GM23338 (cell line): ENCODE measurements around the gene LYL1. TPM values are rescaled to one million over a fixed set of nuclear protein-coding genes. Genes with fewer than 3 reads are reported as not detected.
A peak's percentile ranks its signal among the peaks of the same experiment; 100 is the strongest.

Experiments used
- ATAC-seq: fragments of 200-7000 bp; cut with Tn5 transposase; 3 replicates; pipeline ENCODE4 v1.9.1; 2020
- DNase-seq: peaks from one replicate; pipeline ENCODE4 v3.0.0-alpha.2; 2015; ENCODE audit warnings: low spot score
- H2AFZ ChIP-seq: fragments of 200-600 bp; sonication (generic); 2 replicates; pipeline ENCODE4 v1.8.0; 2016; ENCODE audit warnings: antibody characterized with exemption, mild to moderate bottlenecking, moderate library complexity
- H3F3A ChIP-seq: fragments of 200-600 bp; sonication (generic); replicated peaks from 2 replicates; pipeline ENCODE4 v1.8.0; 2017; ENCODE audit warnings: antibody characterized with exemption, mixed run types, low read depth
- H3K27ac ChIP-seq: fragments of 200-600 bp; sonication (generic); 2 replicates; pipeline ENCODE4 v1.6.1; 2016; ENCODE audit warnings: low read depth
- H3K27me3 ChIP-seq: fragments of 200-600 bp; sonication (generic); 2 replicates; pipeline ENCODE4 v1.8.0; 2016; ENCODE audit warnings: mild to moderate bottlenecking, mixed run types, moderate library complexity; ENCODE audit not compliant: insufficient read depth
- H3K36me3 ChIP-seq: fragments of 200-600 bp; sonication (generic); 2 replicates; pipeline ENCODE4 v1.8.0; 2016; ENCODE audit warnings: mild to moderate bottlenecking; ENCODE audit not compliant: insufficient read depth
- H3K4me1 ChIP-seq: fragments of 200-600 bp; sonication (generic); 2 replicates; pipeline ENCODE4 v1.8.0; 2016; ENCODE audit warnings: mild to moderate bottlenecking, moderate library complexity; ENCODE audit not compliant: insufficient read depth
- H3K4me2 ChIP-seq: fragments of 200-600 bp; sonication (generic); 2 replicates; pipeline ENCODE4 v1.7.1; 2017; ENCODE audit warnings: mixed run types
- H3K4me3 ChIP-seq: fragments of 200-600 bp; sonication (generic); 2 replicates; pipeline ENCODE4 v1.6.1; 2016; ENCODE audit warnings: mixed run types
- H3K79me2 ChIP-seq: fragments of 200-600 bp; sonication (generic); replicated peaks from 2 replicates; pipeline ENCODE4 v1.8.0; 2017; ENCODE audit warnings: mild to moderate bottlenecking; ENCODE audit not compliant: insufficient read depth
- H3K9me2 ChIP-seq: fragments of 200-600 bp; sonication (generic); 2 replicates; pipeline ENCODE4 v1.8.0; 2017; ENCODE audit not compliant: insufficient read depth
- H4K20me1 ChIP-seq: fragments of 200-600 bp; sonication (generic); replicated peaks from 2 replicates; pipeline ENCODE4 v1.8.0; 2017; ENCODE audit warnings: mild to moderate bottlenecking; ENCODE audit not compliant: insufficient read depth
- H3K27ac Mint-ChIP-seq: 2 replicates; pipeline ENCODE4 v1.8.0; 2020; ENCODE audit warnings: inconsistent platforms, mild to moderate bottlenecking, moderate library complexity, mixed read lengths
- H3K27me3 Mint-ChIP-seq: 3 replicates; pipeline ENCODE4 v1.8.0; 2022; ENCODE audit warnings: low read depth, mild to moderate bottlenecking, moderate library complexity, mixed read lengths, inconsistent platforms; ENCODE audit not compliant: insufficient read depth, poor library complexity
- H3K36me3 Mint-ChIP-seq: 3 replicates; pipeline ENCODE4 v1.8.0; 2021; ENCODE audit warnings: low read depth, mild to moderate bottlenecking, inconsistent platforms, moderate library complexity, mixed read lengths
- H3K4me1 Mint-ChIP-seq: 3 replicates; pipeline ENCODE4 v1.8.0; 2020; ENCODE audit warnings: mild to moderate bottlenecking, inconsistent platforms, mixed read lengths
- H3K4me3 Mint-ChIP-seq: 3 replicates; pipeline ENCODE4 v1.8.0; 2021; ENCODE audit warnings: moderate library complexity, mild to moderate bottlenecking, inconsistent platforms, mixed read lengths
- H3K9me3 Mint-ChIP-seq: 3 replicates; pipeline ENCODE4 v1.8.0; 2020; ENCODE audit warnings: moderate library complexity, mild to moderate bottlenecking, inconsistent platforms, mixed read lengths
- CREB1 ChIP-seq: fragments of 250-450 bp; sonication (Bioruptor Pico); IDR thresholded peaks from 2 replicates; pipeline ENCODE4 v1.5.0; 2020; ENCODE audit warnings: low read depth, mild to moderate bottlenecking, moderate library complexity
- EZH2 ChIP-seq: fragments of 200-600 bp; sonication (generic); IDR thresholded peaks from one replicate; pipeline ENCODE4 v1.8.0; 2017; ENCODE audit warnings: antibody characterized with exemption, mild to moderate bottlenecking, low read depth; ENCODE audit not compliant: unreplicated experiment
- EZH2phosphoT487 ChIP-seq: fragments of 200-600 bp; sonication (generic); IDR thresholded peaks from one replicate; pipeline ENCODE4 v1.8.1; 2018; ENCODE audit warnings: antibody characterized with exemption; ENCODE audit not compliant: unreplicated experiment
- JUNB ChIP-seq: IDR thresholded peaks from one replicate; pipeline ENCODE4 v1.6.1; 2016; ENCODE audit warnings: antibody characterized with exemption; ENCODE audit not compliant: unreplicated experiment
- REST ChIP-seq: IDR thresholded peaks from one replicate; pipeline ENCODE4 v1.6.1; 2018; ENCODE audit warnings: antibody characterized with exemption; ENCODE audit not compliant: unreplicated experiment
- ZNF462 ChIP-seq: fragments of 250-450 bp; sonication (Bioruptor Pico); IDR thresholded peaks from 2 replicates; pipeline ENCODE4 v1.5.0; 2020; ENCODE audit warnings: mild to moderate bottlenecking, moderate library complexity
- polyA plus RNA-seq: library from polyadenylated mRNA; unstranded; fragments of >200 nt; fragmentation: Nextera tagmentation; extraction: Ambion mirVana; gene quantifications from 2 replicates; pipeline ENCODE4 v1.2.1, GENCODE V29; 2016
- total RNA-seq: library from RNA; depleted of rRNA; stranded (reverse); fragments of >200 nt; shearing (Covaris generic); gene quantifications from 2 replicates; pipeline ENCODE4 v1.2.3, GENCODE V29; 2014

LYL1 gene
- total and polyA plus RNA-seq, 2 experiments from 2014 or later, result 1.2 to 2.2 TPM

GRCh38 chr19:13070425-13071140, 32.1 kb downstream of the LYL1 start:
- Histone ChIP-seq H3K27me3 (no peaks in the 10 kb centered on the region), H3K4me1 (no peaks in the 10 kb centered on the region), H3K4me2 (no peak overlapping the region), H3K4me3 (no peak overlapping the region), H2AFZ (peak overlapping the region; percentile 92), H3K36me3 (no peaks in the 10 kb centered on the region), H3K9me2 (no peaks in the 10 kb centered on the region), H3K79me2 (no peaks in the 10 kb centered on the region), H3K27ac (no peak overlapping the region), H3F3A (no peaks in the 10 kb centered on the region), H4K20me1 (no peaks in the 10 kb centered on the region)
- TF ChIP-seq ZNF462, result no peak
- TF ChIP-seq REST, result no peak
- TF ChIP-seq EZH2, result no peak
- TF ChIP-seq CREB1, result no peak
- TF ChIP-seq EZH2phosphoT487, result no peak
- no peak for TF ChIP-seq JUNB
- Mint-ChIP-seq H3K9me3 (no peaks in the 10 kb centered on the region), H3K27ac (no peak overlapping the region), H3K36me3 (no peaks in the 10 kb centered on the region), H3K27me3 (peaks cover 16% of the 10 kb centered on the region), H3K4me1 (no peaks in the 10 kb centered on the region; the same call in 2 of the 3 replicates), H3K4me3 (no peak overlapping the region)
- no peak for DNase-seq
- ATAC-seq, result no peak
